Suppressor macrophage treated with lipopolysaccharide for 1 hour (primary cell): ENCODE results near the gene INPP4B.
A peak's percentile ranks its signal among the peaks of the same experiment; 100 is the strongest.

Experiments
- DNase-seq, 3 donors: peaks; one replicate each; pipeline ENCODE4 v3.0.0-alpha.2; 2020 to 2022

INPP4B gene

DNA sequence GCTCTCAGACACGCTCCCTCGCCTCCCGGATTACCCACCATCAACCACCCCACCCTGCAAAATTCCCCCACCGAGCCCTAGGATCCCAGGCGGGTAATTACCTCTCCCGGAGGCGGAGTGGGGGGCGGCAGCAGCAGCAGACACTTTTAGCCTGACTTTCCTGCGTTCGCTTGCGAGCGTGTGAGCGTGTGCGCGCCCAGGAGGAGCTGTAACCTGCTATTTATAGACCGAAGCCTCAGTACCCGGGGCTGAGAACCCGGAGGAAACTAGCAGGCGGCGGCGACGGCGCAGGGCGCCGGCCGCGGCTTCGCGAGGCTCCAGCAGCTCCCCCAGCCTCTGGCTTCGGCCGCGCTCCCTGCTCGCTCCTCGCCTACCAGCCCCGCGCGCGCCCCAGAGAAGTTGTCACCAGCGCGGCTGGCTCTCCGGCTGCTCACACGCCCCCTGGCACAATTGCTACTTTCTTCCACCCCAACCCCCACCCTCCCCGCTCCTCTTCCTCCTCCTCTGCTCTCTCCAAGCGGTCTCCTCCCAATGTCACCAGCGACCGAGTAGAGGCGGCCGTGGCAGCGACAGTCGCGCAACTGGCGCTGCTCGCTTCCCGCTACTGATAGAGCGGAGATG lies at the start of gene INPP4B:
Gene INPP4B (minus strand): TSS at position 194 of the 621 bp plus-strand sequence.
- DNase-seq: peak; percentile 35 to 69 (median 41)

DNA sequence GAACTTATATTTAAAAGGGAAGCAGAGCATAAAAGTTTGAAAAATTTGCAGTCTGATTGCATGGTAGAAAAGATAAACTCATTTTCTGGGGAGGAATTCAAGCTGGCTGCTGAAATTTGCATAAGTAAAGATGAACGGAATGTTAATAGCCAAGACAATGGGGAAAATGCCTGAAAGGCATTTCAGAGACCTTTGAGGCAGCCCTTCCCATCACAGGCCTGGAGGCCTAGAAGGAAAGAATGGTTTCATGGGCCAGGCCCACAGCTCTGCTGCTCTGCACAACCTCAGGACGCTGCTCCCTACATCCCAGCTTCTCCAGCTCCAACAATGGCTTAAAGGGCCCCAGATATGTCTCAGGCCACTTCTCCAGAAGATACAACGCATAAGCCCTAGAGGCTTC lies 46.9 kb upstream of the INPP4B start:
- no peak for DNase-seq

DNA sequence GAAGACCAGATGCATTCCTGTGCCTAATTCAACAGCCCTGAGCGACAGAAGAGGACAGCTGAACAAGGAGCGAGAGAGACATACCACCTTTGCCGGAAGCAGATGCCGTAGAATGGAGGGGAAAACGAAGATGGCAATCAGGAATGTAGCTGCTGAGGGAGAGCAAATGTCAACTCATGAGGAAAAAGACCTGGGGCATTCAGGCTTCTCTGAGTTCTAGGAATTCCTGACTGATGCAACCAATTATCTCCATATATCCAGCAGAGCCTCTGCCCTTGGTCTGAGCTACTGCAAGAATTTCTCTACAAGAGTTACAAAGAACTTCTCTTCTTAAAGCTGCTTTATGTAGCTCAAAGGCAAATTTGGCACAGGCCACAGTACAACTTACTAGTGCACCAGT lies 40.5 kb upstream of the INPP4B start:
- DNase-seq: no peak

DNA sequence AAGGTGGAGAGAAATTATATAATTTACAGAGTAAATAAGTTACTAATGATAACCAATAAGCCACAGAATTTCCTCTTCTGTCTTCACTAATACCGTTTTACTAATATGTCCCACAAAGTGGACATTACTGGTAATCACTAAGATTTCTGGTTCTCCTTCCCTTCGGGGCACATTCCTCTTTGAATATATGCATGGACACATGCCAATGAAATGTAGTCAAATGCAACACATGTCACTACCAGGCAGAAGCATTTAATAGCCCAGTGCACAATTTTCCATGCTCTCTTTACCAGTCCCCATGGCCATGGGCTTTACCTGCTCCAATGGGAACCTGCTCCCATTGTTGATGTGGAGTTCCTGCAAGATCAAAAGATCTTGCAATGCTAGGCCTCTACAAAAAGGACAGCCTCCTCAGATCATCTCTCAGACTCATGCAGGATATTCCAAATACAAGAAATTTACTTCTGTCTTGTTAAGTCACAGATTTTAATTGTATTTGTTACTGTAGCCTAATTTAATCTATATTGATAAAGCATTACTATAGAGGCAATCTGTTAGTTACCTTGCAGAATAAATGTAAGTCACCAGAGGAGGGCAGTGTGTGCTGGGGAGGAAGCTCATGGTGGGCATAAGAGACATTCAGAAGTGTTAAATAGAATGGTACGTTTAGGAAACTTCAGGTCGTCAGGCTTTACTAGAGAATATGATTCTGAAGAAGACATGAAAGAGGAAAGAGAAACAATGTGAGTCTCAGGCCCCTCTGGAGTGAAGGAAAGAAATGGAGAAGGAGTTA lies 37.1 kb upstream of the INPP4B start:
- DNase-seq: peak in 2 of 3 donors; percentile 24 to 28

DNA sequence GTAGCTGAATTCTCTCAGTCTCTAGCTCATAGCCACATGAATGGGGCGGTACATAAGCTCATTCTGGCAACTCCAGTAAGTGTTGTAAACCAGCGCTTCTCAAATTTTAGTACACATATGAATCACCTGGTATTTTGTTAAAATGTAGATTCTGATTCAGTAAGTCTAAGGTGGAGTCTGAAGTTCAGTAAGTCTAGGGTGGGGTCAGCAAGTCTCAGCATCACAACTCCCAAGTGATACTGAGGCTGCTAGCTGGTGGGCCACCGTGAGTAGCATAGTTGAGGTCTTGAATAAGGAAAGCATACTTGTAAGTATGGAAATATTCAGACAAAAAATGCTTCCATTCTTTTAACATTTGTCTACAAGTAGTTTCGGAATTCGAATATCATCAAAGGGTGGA lies 36.1 kb upstream of the INPP4B start:
- no peak for DNase-seq

DNA sequence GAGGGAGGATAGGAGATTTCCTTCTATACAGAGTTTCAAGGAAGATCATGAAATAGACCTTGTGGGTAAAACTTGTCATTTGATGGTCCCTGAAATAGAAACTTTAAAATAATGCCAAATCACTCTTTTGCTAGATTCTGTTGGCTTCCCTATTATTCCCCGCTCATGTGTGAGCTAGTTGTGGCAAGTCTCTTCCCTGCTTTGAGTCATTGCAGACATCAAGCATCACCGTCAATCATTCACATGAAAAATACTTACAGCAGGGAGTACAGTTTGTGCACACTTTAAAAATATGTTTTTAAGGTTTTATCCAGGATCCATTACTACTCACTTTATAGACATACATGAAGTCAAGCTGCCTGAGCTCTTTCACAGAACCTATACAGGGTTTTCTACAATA lies 35.2 kb upstream of the INPP4B start:
- no peak for DNase-seq

DNA sequence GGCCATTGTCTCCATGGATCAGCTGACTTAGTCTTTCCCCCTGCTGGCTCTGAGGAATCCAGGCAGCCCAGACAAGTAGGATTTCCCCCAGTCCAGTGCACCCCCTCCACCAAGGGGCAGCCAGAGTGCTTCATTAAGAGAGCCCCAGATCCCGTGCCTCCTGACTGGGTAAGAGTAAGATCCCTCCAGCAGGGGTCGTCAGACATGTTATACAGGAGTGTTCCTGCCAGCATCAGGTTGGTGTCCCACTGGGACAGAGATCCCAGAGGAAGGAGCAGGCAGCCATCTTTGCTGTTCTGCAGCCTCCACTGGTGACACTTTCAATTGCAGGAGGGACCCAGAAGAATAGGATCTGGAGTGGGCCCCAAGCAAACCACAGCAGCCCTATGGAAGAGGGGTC lies 29.0 kb upstream of the INPP4B start:
- no peak for DNase-seq

DNA sequence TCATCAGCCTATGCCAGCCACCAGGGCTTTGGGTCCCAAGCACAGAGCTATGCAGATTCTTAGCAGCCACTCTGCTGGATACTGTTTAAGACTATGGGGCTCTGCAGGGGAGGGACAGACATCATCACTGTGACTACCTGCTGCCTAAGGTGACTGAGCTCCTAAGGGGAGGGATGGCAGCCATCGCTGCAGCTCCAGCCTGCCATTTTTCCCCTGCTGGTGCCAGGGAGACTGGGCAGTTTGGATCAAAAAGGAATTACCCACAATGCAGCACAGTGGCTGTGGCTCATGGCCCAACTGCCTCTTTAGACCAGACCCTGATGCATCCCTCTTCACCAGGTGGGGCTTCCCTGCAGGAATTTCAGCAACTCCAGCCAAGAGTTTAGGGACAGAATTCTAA lies 28.6 kb upstream of the INPP4B start:
- DNase-seq: no peak

DNA sequence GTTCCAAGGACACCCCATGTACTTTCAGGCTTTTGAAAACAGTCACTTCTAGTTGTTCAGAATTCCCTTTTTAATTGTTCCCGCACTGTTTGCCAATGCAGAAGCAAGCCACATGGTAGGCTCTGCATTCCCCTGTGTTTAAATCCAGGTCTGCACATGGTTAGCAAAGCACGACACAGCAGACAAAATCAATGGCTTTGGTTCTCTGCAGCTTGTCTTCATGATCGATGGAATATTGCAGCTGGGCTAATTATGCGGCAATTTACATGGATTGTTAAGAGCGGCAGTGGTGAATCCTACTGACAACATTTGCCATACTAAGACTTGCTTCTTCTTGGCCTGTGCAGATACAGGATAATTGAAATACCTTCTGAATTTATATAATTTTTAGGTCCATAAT lies 20.6 kb upstream of the INPP4B start:
- no peak for DNase-seq

DNA sequence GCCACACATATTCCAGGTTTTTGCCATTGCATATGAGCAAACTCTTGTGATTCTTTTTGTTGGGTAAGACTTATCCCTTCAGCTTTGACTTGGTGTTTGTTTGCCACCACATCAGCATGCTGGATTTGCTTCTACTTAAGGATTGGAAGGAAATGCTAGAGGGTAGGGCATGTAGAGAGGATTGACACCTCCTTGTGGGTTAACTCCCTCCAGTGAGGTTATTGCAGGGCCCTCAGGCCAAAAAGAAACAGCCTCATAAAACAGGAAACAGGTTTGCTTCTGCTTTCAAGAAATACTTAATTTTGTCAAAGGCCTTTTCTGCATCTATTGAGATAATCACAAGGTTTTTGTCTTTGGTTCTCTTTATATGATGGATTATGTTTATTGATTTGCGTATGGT lies 15.2 kb upstream of the INPP4B start:
- DNase-seq: no peak

DNA sequence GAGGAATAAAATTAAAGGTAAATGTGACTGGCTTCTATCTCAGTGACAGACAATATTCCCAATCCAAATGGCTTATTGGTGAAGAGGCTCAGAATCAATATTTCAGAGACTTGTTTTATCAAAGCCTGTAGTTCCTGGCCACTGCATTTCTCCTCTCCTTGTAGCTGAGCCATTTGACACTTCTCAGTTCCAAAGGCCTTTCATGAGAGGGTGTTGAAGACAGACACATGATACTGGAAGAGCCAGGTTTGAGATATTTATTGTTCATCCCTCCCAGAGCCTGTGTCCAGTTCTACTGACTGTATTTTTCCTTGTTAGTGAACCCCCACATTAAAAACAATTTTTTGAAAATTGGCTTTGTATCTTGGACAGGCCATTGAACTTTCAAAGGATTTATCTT lies 12.9 kb upstream of the INPP4B start:
- DNase-seq: no peak

DNA sequence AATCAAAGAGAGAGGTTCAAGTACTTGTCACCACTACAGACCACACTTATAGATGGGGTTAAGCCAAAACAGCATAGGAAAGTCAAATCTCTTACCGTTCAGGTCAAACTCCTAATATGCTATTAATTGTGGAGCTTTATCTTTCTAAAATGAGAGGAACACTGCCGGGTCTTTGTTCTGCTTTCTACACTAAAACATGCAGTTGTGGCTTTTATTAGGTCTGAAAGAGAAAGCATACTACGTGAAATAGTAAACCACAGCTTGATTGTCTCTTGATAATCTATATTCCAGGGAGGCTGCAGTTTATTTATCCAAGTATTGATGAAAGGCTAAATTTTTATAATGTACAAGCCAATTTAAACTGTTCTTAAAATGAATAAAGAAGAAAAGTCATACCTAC lies 12.3 kb upstream of the INPP4B start:
- DNase-seq: no peak

DNA sequence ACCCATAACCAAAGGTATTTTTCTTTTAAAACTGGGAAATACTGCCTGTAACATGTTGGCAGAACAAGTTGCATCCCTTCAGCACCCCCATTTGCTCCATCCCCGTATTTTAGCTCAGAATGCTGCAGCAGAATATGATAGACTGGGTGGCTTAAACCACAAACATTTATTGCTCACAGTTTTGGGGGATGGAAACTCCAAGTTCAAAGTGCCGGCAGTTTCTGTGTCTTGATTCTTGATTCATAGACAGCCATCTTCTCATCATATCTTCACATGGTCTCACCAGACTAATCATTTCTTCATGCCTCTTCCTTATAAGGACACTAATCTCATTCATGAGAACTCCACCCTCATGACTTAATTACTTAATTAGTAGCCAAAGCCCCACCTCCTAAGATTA lies 10.5 kb upstream of the INPP4B start:
- no peak for DNase-seq

DNA sequence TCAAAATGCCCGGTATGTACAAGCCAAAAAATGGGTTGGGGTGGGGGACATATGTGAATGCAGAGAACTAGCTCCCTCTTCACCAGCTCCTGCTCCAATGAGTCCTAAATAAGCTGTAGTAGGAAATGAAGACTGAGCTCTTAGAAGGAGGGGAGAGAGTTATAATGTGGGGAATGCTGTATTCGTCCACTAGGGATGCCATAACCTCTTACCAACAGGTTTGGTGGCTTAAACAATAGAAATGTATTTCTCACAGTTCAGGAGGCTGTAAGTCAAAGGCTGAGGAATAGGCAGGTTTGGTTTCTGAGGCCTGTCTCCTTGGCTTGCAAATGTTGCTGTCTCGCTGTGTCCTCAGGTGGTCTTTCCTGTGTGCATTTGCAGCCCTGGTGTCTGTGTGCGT lies 4.4 kb upstream of the INPP4B start:
- DNase-seq: no peak

DNA sequence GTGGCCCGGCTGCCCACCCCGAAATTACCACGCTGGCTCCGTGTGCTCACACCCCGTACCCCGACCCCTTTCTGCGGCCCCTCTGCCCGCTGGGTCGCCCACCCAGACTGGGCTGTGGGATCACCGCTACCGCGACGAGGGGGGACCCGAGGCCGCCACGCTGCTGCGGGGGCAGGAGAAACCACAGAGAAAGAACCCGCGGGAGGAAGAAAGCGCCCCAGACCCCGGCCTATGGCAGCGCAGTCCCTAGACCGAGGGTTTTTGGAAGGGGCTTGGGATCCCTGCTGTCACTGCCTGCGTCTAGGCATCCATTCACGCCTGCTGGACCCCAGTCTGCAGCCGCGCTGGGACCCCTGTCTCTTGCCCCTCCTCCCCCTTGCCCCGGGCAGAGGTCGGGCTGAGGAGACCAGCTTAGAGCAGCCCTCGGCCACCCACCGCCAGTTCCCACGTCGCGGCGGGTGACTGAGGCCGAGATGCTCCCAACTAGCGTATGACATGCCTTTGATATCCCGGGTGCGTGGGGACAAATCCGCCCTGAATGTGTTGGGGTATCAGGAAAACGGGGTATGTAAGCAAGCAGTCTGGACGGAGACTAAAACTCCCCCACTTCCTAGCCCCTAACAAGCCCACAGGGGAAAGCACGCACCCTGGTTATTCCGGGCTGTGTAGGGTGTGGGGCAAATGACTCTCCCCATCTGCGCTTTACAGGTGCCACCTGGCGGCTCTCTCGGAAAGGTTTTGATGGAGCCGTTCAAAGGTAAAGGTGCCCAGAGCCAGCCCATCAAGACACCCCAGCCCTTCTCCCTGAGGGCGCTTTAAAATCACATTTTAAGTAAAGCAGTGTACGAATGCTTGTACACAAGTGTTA lies 862 bp upstream of the INPP4B start:
- peak in 1 of 3 donors; percentile 8 for DNase-seq

DNA sequence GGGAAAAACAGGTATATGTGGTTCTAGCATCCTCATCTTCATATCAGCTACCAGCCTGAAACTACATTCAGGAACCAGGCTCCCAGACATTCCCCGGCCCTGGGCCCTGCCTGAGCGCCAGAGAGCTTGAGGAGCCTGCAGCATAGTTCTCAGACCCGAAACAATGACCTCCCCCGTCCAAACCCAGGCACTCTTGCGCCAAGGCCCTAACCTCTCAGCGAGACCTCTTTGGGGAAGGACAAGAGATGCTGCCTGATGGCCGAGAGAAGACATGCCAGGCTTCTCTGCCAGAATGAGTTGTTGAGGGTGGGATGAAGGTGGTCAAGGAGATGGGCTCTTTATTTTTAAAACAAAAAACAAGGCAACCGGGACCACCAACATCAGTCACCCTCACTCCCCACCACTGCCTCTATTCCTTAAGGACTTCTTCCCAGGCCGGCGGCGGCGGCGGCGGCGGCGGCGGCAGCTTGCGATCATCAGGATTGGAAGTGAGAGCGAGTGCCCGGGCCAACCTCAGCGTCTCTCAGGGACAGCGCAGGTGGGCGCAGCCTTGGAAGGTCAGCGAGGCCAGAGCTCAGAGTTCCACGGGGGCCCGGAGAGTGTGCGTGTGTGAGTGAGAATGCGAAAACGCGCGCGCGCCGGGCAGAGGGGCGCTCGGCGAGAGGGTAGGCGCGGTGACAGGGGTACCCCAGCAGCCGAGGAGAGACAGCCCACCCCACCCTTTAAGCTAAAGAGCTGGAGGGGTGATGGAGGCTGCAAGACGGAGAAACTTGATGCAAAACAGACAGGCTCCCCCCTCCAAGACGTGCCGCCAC lies 601 bp downstream of the INPP4B start:
- DNase-seq: peak in 1 of 3 donors; percentile 25

DNA sequence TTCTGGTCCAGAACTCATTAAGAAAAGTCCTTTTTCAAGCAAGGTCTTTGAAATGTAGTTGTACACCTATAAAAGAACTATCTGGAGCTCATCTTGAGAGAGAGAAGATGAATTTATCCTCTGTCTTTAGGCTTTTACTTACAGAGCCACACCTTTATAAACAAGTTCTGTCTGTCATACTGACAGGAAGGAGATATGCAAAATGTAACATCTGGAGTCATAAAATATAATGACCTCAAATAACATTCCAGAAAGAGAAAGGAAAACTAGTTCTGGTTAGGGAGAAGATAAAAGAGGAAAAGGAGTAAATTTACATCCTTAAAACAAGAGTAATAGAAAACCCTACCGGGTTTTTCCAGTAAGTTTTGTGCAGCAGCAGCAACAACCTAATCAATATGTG lies 1.3 kb downstream of the INPP4B start:
- no peak for DNase-seq

DNA sequence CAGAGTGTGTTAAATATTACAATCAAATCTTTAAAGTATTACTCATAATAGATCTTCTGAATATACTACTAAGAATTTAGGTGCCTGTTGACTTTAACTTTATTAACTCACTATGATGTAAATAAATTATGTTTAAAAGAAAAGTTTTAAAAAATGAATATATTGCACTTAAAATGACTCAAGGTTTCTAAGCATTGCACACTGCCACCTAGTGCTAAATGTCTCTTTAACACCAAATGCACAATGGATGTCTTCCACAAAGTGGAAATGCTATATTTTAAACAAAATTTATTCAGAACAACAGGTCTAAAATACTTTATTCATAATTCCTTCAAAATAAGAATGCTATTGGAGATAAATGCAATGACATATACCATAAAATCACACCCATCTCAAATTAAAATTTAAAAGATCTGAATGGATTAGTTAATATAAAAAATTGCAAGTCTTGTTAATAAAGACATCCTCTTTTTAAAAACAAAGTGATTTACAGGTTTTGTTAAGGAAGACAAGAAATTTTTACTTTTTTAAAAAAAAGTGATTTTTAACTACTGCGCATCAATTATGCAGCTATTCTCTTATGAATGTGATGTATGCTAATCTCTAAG lies 5.5 kb downstream of the INPP4B start:
- peak; percentile 49 to 72 (median 70) for DNase-seq

DNA sequence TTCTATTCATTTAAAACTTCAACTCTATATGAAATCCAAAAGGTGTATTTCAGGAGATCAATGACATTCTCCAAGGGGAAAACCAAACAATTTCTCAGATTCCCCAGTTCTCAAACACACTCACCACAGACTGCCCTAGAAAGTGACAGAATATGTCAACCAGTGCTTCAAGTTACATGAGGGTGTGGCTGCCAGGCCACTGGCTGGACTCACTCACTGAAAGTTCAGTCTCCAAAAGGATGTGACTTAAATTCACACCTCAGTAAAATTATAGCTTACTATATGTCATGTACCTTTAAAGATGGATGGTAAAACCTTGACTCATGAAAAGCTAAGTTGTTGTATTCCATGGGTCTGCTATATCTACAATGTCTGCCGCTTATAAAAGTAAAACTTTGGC lies 7.3 kb downstream of the INPP4B start:
- DNase-seq: no peak

DNA sequence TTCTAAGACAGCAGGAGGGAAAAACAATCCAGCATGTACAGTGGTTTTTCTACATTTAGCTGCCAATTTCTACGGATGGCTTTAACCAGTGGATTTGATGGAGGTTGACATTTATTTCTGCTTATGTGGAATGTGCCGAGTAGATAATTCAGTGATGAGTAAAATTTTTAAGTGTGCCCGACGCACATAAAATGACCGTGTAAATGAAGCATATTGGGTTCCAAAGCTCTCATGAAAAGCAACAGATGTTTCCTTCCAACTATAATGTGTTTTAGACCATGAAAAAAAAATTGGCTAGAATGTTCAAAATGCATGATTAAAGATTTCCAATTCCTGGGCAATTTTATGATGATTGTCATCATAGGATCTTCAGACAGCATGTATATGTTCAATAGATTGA lies 14.1 kb downstream of the INPP4B start:
- no peak for DNase-seq

DNA sequence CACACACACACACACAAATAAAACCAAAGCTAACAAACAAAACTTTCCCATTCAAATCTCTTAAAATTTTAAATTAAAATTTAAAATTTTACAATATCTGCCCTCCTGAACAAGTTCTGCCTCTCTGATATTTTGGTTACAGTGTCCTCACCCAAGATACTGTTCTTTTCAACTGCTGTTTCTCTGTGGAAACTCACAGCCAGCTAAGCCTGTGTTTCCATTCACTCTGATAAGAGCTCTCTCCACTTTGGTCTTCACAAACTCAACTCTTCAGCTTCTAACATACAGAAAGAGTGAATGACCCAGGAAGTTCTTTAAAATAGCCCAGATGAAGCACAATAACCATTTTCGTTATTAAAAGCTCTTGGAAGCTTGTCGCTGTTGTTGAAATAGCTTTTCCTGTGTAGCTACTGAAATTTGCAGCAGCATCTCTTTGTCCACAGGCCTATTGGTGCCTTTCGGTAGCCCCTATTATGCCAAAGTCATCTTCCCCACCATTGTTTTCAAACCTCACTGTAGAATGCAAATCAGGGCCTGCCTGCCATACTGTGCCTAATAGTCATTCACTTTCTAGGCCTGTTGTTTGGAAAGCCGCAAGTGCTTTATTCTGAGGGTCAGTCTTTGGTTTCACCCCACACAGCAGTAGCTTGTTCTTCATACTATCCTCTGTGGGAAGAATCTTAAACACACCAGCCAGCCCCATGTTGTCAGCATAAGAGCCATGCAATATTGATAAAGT lies 19.4 kb downstream of the INPP4B start:
- no peak for DNase-seq

DNA sequence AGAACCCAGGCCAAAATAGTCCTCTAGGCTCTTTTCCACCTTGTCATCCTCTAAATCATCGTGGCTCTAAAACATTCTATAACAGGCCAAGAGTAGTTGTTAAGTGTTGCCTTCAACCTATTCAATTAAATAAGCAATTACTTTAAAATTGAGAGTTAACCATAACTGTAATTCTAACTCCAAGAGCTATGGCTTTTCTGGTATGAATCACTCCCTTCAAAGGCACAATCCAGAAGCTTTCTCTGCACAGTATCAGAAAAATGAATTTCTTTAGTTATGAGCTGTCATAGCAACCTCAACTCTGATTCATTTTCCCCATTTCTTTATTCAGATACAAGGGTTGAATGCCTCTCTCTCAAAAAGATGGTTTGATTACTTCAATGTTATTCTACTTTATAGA lies 21.7 kb downstream of the INPP4B start:
- no peak for DNase-seq
